D341Med (cell line): ENCODE data around the gene ALMS1.
"Not testable (repeated sequence)": the region's sequence is repeated elsewhere in the genome, so short reads cannot be mapped to it uniquely, and the experiment has no call there.

Source experiments
- DNase-seq: peaks from one replicate; pipeline ENCODE4 v3.0.0; 2012; ENCODE audit warnings: low spot score

The ALMS1 gene

DNA sequence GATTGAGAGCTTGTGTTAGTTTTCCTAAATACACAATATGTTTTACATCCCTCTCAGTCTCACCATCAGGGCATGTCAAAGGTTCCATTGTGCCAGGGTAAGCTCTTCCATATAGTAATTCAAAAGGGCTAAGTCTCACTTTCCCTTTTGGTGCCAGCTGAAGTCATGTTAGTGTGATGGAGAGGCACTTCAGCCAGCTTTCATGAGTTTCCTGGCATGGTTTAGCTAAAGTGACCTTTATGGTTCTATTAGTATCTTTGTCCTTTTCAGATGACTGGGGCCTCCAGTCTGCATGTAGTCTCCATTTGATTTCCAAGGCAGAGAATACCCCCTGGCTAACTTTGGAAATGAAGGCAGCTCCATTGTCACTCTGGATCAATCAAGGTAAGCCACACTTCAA is 229.4 kb downstream of the ALMS1 start:
- no peak for DNase-seq

GRCh38 chr2:73619925-73620324 is 234.3 kb downstream of the ALMS1 start:
- not testable (repeated sequence) for DNase-seq

GRCh38 chr2:73624036-73624435 is 238.4 kb downstream of the ALMS1 start:
- not testable (repeated sequence) for DNase-seq

DNA sequence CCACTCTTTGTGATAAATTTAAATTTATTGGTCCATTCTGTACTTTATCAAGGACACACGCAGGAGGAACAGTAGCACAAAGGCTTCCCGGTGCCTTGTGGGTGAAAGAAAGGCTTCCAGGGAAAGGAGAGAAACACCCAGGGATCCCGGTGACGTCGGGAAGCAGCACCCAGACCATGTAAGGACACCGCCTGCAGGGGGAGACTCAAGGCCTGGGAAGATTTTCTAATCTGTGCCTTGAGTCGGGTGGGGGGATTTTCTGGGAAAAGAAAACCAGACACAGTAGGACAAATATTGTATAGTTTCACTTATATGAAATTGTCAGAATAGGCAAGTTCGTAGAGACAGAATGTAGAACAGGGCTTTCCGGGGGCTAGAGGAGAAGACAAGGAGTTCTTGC is 239.0 kb downstream of the ALMS1 start:
- not testable (repeated sequence) for DNase-seq

GRCh38 chr2:73626237-73626636 is 240.6 kb downstream of the ALMS1 start:
- DNase-seq, result not testable (repeated sequence)

- not testable (repeated sequence) for DNase-seq
Observed at GRCh38 chr2:73628493-73628892, 242.9 kb downstream of the ALMS1 start.

GRCh38 chr2:73630662-73631266 is 245.1 kb downstream of the ALMS1 start:
- DNase-seq, result not testable (repeated sequence)

- DNase-seq, result not testable (repeated sequence)
Observed at GRCh38 chr2:73636977-73637376, 251.3 kb downstream of the ALMS1 start.

DNA sequence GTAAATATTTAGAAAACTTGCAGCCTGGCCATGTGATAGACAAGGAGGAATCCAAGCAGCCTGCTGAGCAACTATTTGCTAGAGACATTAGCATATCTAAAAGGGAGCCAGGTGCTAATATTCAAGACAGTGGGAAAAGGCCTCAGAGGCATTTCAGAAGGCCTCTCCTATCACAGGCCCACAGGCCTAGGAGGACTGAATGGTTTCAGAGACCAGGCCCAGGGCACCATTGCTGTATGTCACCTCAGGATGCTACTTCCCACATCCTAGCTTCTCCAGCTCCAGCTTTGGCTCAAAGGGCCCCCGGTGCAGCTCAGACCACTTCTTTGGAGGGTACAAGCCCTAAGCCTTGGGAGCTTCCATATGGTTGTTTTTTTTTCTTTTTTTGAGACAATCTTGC is 252.8 kb downstream of the ALMS1 start:
- DNase-seq, result no peak

- DNase-seq, result no peak
Observed at GRCh38 chr2:73640511-73640911, 254.9 kb downstream of the ALMS1 start.

DNA sequence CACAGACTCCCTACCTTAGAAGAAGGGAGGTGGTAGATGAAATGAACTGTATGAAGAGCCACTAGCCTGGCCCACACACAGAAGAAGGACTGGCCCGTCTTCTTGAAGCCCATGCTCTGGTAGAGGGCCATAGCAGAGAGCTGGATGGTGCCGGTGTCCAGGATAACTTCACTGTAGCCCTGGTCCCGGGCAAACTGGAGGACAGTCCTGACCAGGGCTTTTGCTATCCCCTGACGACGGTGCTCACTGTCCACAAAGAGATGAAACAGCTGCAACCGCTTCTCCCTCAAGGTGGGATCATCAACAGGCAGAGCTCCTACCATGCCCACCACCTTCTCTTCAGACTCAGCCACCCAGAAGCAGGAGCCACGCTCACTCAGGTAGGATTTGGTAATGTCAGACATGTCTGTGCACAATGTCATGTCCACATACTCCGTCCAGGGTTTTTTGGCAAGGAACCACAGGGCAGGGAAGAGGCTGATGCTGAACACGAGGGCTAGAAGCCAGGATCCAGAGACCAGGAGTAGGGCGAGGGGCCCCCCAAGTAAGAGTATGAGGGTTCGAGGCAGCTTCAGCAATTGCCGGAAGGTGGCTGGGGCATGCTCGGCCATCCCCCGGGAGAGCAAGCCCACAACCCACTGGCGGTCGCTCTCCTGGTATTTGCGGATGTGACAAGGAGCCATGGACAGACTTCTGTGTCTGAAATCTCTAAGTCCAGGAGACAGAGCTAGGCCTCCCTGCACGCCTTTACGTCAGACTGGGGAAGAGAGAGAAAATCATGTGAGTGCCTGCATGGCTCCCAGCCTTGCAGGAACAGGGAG is 255.5 kb downstream of the ALMS1 start:
- no peak for DNase-seq

DNA sequence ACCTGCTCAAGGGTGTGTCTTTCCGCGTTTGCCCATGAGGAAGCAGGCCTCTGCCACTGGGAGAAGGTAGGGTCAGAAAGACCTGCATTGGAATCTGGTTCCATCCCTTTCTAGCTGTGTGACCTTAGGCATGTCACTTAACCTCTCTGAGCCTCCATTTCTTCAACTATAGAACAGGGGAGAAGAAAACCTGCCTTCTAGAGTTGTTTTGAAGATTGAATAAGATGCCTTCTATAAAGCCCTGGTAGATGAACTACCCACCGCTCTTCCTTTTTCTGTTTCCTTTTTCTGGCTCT is 256.1 kb downstream of the ALMS1 start:
- no peak for DNase-seq

- DNase-seq, result no peak
Observed at GRCh38 chr2:73642338-73643018, 256.8 kb downstream of the ALMS1 start, which contains the start of gene NAT8. Gene NAT8 (minus strand): TSS chr2:73642422. CDS start chr2:73641628, 794 bp downstream.

DNA sequence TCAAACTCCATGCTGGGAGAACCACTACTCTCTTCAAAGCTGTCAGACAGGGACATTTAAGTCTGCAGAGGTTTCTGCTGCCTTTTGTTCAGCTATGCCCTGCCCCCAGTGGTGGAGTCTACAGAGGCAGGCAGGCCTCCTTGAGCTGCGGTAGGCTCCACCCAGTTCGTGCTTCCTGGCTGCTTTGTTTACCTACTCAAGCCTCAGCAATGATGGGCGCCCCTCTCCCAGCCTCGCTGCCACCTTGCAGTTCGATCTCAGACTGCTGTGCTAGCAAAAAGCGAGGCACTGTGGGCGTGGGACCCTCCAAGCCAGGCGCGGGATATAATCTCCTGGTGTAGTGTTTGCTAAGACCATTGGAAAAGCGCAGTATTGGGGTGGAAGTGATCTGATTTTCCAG is 262.1 kb downstream of the ALMS1 start:
- DNase-seq, result not testable (repeated sequence)

- DNase-seq, result no peak
Observed at GRCh38 chr2:73651591-73652230, 266.1 kb downstream of the ALMS1 start.

GRCh38 chr2:73652348-73652747 is 266.7 kb downstream of the ALMS1 start:
- no peak for DNase-seq

DNA sequence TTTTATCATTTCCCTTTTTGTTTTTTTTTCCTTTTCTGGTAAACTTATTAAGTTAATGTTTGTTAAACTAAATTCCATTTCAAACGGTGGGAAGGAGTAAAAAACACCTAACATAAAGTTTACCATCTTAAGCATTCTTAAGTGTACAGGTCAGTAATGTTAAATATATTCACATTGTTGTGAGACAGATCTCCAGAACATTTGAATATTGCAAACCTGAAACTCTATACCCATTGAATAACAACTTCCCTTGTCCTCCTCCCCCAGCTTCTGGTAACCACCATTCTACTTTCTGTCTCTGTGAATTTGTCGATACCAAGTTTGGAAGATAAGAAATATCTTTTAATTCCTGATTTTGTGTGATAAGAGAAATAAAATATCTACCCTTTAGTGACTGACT is 268.5 kb downstream of the ALMS1 start:
- no peak for DNase-seq
